IMR-90 (cell line): ENCODE data around the gene GRAMD4.

Experiments
- POLR2A ChIP-seq: IDR thresholded peaks from 2 replicates; pipeline ENCODE4 v1.6.1; 2012; ENCODE audit warnings: mild to moderate bottlenecking, low read depth, low read length
- TF ChIP-seq, protein P1 (sequence below): conservative IDR thresholded peaks from 2 replicates; pipeline ENCODE4 v1.5.1; 2012; ENCODE audit warnings: mild to moderate bottlenecking, low read depth, low read length, improper control_type of control experiment

DNA sequence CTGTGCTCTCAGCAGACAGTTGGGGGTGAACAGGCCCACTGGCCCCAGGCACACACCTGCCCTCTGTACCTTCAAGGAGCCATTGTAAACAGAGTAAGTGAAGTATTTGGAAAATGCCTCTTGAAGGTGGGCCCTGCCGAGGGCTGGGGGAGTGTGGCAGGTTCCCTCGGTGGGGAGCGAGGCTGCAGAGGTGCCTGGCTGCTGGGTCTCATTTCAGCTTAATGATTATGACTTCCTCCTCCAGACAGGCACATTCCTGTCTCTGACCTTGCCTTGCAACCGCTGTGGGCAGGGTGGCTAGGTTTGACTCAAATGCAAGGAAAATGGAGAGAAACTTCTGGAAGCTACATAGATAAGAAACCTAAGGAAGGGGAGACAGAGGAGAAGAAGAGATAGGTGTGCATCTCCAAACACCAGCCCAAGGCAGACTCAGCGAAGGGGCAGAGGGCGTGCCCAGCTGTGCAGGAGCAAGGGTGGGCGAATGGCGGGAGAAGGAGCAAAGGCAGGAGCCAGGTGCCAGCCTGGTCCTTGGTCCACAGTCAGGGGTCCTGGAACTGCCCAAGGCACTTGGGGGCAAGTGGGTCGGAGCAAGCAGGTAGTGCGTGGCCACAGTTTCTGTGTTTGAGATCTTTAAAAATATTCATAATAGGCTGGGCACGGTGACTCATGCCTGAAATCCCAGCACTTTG, 14.0 kb downstream of the GRAMD4 start:
- TF ChIP-seq, protein P1, sequence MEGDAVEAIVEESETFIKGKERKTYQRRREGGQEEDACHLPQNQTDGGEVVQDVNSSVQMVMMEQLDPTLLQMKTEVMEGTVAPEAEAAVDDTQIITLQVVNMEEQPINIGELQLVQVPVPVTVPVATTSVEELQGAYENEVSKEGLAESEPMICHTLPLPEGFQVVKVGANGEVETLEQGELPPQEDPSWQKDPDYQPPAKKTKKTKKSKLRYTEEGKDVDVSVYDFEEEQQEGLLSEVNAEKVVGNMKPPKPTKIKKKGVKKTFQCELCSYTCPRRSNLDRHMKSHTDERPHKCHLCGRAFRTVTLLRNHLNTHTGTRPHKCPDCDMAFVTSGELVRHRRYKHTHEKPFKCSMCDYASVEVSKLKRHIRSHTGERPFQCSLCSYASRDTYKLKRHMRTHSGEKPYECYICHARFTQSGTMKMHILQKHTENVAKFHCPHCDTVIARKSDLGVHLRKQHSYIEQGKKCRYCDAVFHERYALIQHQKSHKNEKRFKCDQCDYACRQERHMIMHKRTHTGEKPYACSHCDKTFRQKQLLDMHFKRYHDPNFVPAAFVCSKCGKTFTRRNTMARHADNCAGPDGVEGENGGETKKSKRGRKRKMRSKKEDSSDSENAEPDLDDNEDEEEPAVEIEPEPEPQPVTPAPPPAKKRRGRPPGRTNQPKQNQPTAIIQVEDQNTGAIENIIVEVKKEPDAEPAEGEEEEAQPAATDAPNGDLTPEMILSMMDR: no peak
- no peak for TF ChIP-seq POLR2A
